Measurements from ENCODE around the gene A1BG.

Gene A1BG, protein sequence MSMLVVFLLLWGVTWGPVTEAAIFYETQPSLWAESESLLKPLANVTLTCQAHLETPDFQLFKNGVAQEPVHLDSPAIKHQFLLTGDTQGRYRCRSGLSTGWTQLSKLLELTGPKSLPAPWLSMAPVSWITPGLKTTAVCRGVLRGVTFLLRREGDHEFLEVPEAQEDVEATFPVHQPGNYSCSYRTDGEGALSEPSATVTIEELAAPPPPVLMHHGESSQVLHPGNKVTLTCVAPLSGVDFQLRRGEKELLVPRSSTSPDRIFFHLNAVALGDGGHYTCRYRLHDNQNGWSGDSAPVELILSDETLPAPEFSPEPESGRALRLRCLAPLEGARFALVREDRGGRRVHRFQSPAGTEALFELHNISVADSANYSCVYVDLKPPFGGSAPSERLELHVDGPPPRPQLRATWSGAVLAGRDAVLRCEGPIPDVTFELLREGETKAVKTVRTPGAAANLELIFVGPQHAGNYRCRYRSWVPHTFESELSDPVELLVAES

DNA sequence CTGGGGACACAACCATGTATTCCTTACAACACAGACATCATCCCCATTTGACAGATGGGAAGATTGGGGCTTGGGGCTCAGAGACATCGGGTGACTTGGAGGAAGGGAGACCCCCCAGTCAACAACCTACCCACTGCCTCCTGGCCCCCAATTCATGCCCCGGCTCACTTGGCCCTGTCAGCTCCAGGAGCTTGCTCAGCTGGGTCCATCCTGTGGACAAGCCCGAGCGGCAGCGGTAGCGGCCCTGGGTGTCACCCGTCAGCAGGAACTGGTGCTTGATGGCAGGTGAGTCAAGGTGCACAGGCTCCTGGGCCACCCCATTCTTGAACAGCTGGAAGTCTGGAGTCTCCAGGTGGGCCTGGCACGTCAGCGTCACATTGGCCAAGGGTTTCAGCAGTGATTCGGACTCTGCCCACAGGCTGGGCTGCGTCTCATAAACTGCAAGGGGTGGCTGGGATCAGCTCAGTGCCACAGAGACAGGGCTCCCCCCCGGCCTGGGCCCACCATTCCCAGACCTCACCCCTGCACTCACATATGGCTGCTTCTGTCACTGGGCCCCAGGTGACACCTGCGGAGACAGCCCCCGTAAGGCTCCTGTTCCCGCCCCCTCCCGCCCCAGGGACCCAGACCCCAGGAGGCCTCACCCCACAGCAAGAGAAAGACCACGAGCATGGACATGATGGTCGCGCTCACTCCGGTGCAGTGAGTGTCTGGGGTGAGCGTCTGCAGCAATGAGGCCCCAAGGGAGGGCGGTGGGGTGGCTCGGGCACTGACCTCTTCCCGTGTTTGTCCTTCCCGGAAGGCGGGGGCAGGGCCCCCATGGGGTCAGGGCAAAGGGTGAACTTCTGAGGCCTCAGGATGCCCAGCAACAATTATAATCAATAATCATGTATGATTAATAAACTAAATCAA, at the start of gene A1BG:
A1BG (minus strand) TSS at position 733 of the 912 bp plus-strand sequence; CDS start at position 678, 55 bp downstream.
- DNase-seq: no peak

DNA sequence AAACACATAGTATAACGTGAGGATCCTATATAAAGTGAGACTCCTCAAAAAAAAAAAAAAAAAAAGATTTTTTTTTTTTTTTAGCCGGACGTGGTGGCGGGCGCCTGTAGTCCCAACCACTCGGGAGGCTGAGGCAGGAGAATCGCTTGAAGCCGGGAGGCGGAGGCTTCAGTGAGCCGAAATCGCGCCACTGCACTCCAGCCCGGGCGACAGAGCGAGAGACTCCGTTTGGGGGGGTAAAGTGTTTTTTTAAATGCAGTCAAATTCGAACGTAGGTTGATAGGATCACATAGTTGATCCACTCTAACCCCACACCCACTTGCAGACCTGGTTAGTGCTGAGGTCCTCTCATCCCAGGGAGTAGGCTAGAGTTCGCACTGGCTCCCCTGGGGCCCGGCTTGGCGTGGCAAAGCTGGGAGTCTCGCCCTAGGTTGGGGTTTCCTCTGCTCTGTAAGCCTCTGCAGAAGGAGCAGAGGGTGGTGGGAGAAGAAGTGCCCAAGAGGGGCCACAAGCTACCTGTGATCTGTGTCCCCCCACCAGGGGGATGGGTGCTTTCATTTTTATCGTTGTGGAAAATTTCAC, 48.6 kb upstream of the A1BG start:
- DNase-seq: no peak

DNA sequence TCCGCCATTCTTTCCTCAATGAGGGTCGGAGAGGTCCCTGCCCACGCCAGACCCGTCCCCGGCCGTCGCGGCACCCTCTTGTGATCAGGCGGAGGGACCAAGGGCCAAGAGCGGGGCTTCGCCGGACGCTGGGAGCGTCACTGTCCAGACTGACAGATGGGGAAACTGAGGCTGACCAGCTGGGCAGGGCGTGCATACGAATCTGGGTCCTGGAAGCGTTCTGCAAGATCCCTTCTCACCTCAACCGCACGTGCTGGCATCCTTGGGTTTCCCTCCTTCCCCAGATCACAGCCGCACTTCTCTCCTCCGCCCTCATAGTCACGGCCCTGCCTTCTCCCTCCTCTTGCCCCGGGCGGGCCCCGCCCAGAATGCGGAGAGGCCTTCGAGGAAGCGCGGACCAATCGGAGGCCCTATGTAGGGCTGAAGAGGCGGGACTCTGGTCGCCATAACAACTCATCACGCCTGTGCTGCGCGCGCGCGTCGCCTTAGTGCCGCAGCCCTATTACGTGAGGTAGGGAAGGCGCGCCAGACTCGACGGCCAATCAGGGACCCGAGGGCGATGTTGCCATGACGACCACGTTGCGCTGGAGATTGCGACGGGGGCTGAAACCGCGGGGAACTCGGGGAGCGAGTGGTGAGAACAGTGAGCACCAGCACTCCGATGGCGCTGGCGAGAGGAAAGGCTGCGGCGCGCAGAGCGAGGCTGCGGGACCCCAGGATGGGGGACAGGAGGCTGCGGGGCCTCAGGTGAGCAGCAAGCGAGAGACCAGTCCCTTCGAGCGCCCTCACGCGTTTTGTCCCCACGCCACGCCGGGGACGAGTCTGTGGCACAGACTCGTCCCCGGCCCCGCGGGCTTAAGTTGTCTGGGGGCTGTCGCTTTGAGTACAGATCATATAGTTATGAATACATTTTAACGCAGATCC, 47.9 kb upstream of the A1BG start:
- DNase-seq: peak; percentile 98

DNA sequence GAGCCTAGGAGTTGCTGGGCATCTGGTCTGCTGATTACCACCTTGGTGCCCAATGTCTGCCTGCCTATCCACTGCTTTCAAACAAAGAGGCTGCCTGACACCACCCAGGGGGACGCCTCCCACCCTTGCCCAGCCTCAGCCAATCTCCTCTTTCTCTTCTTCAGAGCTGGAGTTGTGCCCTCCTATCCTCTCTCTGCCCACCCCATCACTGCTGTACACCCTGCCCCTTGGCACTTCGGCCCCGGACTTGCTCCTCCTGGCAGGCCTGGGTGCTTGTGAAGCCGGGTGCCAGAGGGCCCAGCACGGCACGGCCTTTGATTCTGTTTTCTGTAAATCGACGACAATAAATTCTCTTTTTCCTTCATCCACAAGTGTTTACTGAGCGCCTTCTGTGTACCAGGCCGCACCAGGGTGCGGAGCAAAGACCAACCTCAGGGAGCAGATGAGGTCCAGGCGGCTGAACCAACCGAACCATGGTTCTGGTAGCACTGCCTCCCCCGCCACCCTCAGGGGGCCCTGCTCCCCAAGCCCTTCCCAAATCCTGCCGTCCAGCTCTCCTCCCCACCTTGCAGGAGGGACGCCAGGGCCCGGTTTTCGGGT, 47.1 kb upstream of the A1BG start:
- DNase-seq: no peak

DNA sequence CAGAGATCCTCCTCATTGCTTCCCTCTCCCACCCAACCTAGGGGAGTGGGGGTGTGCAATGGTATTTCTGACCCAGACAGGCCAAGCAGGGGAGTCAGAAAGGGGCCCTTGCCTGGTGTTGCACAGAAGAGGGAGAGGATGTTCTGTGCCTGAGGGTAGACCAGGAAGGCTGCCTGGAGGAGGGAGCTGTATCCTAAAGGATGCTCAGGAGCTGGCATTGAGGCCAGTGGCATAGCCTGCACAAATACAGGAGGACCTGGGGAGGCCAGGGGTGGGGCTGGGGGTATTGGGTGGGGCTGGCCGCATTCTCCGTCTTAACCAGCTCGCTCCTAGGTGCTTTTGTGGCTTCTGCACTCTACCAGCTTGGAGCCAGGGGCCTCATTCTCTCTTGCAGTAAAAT, 46.6 kb upstream of the A1BG start:
- DNase-seq: no peak

DNA sequence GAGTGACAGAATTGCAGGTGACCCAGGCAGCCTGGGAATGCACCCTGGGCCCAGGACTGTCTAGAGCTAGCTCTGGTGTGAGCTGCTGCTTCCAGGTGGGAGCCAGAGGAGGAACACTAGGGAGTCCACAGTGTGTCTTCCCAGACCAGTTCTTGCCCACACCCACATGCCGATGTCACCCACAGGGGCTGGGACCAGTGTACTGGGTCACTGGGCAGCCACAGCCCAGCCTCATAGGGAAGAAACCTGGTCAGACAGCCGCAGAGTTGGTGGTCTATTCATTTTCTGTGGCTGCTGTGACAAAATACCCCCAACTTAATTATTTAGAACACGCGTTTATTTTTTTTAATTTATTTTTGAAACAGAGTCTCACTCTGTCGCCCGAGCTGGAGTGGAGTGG, 45.3 kb upstream of the A1BG start:
- DNase-seq: no peak

DNA sequence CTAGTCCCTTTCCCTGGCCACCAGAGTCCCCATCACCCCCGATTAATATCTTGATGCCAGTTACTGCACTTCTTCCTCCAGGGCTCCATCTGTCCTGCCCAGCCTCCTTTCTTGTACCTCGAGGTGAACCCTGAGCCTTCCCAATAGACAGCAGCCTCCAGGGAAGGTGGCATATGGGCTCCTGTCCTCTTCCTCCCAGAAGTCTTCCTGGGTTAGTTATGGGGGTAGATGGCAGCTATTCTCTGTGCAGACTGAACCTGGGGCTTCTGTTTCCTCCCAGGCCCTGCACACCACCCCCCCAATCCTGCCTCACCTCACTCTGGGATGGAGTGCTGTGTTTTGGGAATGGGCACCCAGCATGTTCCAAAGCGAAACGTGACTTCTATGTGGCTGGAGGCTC, 44.8 kb upstream of the A1BG start:
- no peak for DNase-seq

DNA sequence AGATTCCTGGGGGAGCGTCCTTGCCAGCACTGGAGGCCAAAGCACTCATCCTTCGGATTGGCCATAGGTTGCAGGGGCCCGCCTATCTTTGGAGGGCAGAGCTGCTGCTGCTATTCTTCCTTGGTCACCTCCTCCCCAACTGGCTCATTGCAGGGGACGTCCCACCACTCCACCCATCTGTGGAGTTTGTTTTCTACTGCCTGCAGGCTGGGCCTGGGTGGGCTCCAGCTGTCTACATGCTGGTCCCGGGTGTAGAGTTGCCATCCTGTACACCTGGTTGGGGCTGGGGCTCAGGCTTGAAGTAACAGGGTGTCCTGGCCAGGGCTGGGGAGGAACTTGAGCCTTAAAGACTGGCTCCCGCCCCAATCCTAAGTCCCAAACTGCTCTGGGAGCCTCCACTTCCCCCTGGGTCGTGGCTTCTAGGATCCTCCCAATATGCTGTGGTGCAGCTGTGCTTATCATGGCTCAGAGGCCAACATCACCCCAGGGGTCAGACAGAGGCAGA, 44.3 kb upstream of the A1BG start:
- no peak for DNase-seq

DNA sequence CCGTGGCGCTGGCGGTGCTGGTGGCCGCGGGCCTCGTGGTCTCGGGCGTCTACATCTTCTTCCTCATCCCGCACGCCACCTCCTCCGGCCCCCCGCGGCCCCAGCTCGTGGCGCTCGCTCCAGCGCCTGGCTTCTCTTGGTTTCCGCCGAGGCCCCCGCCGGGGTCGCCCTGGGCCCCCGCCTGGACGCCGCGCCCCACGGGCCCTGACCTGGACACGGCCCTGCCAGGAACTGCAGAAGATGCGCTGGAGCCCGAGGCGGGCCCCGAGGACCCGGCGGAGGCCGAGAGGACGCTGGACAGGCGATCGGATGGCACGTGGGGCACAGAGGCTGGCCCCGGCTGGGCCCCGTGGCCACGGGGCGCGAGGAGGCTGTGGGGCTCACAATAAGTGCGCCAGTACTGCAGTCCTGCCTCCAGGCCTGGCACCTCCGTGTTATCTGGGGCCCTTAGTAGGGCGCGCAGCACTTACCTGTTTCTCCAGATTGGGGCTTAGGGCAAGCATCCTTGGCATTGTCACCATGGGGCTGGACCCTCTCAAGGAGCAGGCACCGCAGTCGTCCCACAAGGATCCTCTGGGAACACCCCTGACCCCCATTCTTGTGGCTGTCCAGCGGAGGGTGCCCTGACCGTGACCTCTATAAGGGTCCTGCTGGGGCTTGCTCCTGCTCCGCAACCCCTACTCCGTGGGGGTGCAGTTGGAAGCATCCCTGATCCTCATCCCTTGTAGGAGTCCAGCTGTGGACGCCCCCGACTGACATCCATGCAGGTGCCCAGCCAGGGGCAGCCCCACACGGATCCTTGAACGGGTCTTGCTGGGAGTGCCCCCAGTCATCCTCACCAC, 43.6 kb upstream of the A1BG start:
- DNase-seq: no peak

DNA sequence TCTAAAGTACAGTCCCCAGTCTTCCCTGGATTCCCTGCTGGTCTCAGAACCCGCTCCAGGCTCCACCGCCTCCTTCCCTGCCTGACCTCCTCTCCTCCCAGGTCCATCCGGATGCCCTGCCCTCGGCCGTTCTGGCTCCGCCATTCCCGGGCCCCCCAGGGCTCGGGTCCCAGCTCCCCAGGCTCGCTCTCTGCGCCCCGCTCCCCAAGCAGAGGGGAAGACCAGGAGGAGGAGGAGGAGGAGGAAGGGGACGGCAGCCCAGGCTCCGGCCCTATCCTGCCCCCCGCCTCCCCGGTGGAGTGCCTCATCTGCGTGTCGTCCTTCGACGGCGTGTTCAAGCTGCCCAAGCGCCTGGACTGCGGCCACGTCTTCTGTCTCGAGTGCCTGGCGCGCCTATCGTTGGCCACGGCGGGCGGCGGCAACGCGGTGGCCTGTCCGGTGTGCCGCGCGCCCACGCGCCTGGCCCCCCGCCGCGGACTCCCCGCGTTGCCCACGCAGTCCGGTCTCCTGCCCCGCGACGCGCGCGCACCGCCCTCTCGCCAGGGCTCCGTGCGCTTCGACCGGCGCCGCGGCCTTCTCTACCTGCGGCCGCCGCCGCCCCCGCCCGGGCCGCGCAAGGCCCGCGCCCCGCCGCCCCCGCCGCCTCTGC, 42.8 kb upstream of the A1BG start:
- no peak for DNase-seq

DNA sequence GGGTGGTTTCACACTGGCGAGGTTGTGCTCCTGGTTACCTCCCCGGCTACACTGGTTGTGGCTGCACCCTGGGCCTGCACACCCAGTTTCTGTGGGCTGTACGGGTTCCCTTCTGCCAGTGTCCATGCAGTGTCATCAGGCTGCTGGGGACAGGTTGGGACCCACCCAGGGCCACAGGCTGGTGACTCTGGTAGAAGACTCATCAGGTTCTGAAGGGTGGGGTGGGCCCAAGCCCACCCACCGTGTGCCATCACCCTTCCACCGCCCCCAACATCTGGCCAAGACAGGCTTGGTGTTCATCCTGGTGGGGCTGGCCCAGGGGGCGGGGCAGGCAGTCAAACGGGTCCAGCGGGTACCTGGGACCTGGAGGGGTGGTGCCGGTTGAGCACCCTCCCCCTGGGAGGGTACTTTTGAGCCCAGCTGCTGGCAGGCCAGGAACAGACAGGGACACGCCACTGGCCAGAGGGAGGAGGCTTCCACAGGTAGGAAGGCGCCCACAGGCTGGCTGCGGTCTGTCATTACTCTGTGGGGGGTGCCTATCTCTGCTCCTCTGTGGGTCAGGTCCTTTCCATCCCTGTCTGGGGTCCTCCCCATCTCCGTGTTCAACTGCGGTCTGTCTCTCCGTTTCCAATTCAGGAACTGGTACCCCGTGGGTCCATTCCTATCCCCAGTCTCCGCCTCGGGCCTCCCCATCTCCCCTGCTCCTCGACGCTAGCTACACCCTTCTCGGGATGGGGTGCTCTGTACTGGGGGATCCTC, 42.1 kb upstream of the A1BG start, which contains the start of gene RNF225:
RNF225 (plus strand) TSS at position 437 of the 759 bp plus-strand sequence. CDS start 434 bp downstream, outside the sequence.
- DNase-seq: no peak

DNA sequence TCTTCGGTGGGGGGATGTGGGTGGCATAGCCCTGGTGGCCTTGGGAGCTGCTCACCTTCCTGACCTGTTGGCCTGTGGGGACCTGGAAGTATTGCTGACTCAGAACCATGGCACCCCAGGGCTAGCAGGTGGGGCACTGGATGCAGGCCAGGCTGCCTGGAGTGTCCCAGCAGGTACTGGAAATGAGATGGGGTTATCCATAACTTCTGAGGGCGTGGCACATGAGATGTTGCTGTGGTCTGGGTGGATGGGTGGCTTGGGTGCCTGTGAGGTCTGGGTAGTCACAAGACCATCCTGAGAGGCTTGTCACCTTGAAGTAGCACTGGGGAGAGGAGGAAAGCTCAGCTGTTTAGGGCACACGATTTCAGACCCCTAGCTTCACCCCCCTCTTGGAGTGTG, 41.5 kb upstream of the A1BG start:
- DNase-seq: no peak

DNA sequence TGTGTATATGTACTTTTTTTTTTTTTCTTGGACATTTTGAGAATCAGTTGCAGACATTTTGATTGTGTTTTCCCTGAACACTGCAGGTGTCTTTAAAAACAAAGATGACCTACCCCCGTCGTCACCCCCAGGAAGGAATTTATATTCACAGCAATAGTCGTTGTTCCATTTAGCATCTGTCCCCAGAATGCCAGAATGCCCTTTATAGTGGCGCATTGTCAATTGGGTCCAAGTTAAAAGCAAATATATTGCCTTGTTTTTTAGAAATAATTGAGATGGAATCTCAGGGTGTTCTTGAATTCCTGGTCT, 40.4 kb upstream of the A1BG start:
- DNase-seq: no peak

DNA sequence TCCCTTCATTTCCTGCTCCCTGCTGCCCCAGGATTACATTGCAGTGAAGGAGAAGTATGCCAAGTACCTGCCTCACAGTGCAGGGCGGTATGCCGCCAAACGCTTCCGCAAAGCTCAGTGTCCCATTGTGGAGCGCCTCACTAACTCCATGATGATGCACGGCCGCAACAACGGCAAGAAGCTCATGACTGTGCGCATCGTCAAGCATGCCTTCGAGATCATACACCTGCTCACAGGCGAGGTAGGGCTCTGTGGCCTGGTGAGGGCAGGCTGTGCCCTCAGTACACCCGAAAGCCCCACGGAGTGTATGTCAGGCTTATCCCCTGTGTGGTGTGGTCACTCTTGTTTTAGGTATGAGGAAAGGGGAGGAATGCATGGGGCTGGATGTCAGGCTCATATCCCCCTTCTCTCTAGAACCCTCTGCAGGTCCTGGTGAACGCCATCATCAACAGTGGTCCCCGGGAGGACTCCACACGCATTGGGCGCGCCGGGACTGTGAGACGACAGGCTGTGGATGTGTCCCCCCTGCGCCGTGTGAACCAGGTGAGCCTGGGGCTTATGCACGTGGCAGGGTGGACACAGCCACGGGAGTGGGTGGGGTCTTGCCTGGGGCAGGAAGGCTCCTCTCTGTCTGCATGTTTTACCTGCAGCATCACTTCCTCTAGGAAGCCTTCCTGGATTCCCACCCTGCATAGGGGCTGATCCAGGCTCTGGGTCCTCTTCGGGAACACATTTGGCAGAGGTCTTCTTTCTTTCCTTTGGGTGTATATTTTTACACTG, 39.8 kb upstream of the A1BG start:
- no peak for DNase-seq

DNA sequence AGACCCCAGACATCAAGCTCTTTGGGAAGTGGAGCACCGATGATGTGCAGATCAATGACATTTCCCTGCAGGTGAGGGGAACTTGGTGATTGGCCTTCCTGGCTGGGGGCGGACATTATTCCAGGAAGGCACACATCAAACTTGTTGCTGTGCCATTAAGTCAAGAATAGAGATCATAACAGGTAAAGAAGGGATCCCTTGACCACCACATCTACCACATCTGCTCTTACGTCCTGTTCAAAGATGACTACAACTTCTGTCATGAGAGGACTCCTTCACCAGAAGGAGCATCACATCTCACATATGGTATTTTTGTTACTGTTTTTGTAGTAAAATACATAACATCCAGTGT, 34.9 kb upstream of the A1BG start:
- DNase-seq: no peak

DNA sequence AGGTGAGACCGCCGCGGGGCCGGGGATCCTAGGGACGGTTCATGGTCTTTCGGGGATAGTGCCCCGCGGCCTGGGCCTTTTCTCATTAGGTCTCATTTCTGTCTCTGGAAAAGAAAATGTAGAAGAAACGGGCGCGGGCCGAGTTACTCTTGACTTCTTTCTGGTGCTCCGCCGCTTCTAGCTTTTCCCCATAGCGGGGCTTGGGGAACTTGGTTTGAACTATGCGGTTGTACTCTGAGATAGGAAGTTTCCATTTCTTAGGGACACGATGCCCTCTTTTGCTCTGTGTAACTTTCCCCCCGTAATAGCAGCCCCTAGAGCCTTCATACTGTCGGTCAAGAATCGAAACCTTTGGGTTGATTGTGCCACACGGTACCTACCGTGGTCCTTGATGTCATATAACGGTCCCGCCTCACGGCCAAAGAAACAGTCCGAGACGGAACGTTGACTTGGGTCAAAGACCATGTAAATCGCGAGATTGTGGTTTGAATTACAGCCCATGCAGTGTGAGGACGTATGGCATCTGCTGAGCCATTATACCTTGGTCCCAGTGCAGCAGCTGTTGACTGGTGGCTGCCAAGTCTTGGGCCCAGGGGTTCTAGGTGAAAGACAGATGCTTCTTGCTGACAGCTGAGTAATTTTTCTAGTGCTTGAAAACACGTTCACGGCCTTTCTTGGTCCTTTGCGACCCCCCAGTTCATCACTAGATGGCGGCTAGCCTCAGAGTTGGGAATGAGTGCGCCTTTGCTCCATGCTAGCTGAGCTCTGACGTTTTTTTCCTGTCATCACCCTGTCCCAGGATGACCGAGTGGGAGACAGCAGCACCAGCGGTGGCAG, 34.3 kb upstream of the A1BG start:
- DNase-seq: no peak

DNA sequence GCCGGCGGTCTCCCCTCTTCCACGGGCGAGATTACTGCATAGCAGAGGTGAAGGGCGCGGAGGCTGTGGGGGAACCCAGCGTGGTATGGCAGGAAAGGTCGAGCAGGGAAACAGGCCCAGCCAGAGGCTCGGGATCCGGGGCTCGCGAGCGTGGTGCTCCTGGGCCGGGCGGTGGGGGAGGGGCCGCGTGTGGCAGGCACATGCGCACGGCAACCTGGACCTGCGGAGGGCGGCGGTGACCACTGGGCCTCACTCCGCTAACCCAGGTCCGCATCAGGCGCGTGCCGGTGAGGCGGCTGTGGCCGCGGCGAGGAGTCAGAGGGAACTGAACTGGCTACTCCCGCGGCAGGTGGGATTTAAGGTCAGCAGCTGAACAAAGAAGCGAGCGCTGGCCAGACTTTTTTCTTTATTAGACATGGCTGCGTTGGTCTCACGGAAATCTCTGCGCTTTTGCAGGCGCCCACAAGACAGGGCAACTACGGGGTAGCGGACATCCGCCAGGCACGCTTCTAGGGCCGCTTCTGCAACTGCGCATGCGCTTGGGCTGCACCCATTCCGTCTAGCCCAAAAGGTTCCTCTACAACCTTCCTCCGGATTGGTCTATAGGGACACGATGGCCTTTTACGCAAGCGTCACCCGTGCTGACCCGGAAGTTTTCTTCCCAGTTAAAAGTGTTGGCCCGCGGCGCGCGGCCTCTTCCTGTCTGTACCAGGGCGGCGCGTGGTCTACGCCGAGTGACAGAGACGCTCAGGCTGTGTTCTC, 33.5 kb upstream of the A1BG start, which contains the start of gene RPS5:
RPS5 (plus strand) TSS at position 694 of the 762 bp plus-strand sequence. CDS start 869 bp downstream, outside the sequence.
- DNase-seq: peak; percentile 97

Data from NCI-H1105 treated with DMSO at 0.1 percent for 48 hours (cell line).